DOHH2 (cell line): Measurements from ENCODE around the gene WTIP.

ENCODE experiments used
- H3F3A ChIP-seq: fragments of 200-600 bp; sonication (generic), shearing (Covaris generic); 2 replicates; pipeline ENCODE4 v1.6.0; 2016; ENCODE audit warnings: antibody characterized with exemption, mild to moderate bottlenecking; ENCODE audit not compliant: control insufficient read depth, insufficient read depth
- H3K27ac ChIP-seq: fragments of 200-600 bp; sonication (generic); 2 replicates; pipeline ENCODE4 v1.5.1; 2014; ENCODE audit warnings: low read depth, mild to moderate bottlenecking, low read length, moderate library complexity
- H3K27me3 ChIP-seq: fragments of 200-600 bp; sonication (generic); 2 replicates; pipeline ENCODE4 v1.6.1; 2014; ENCODE audit warnings: mild to moderate bottlenecking, low read length, mixed read lengths; ENCODE audit not compliant: control insufficient read depth
- H3K36me3 ChIP-seq: fragments of 200-600 bp; sonication (generic); 2 replicates; pipeline ENCODE4 v1.6.1; 2014; ENCODE audit warnings: mild to moderate bottlenecking, low read length, moderate library complexity, mixed read lengths; ENCODE audit not compliant: control insufficient read depth
- H3K4me1 ChIP-seq: fragments of 200-600 bp; sonication (generic); 2 replicates; pipeline ENCODE4 v1.6.1; 2014; ENCODE audit warnings: mild to moderate bottlenecking, low read length, mixed read lengths; ENCODE audit not compliant: control insufficient read depth
- H3K4me2 ChIP-seq: fragments of 200-600 bp; sonication (generic); 2 replicates; pipeline ENCODE4 v1.6.0; 2014; ENCODE audit warnings: mild to moderate bottlenecking, low read length, moderate library complexity
- H3K4me3 ChIP-seq: fragments of 200-600 bp; sonication (generic); 2 replicates; pipeline ENCODE4 v1.5.1; 2014; ENCODE audit warnings: mild to moderate bottlenecking, low read length, mixed read lengths
- H3K79me2 ChIP-seq: fragments of 200-600 bp; sonication (generic); 2 replicates; pipeline ENCODE4 v1.6.1; 2014; ENCODE audit warnings: mild to moderate bottlenecking, low read length, mixed read lengths; ENCODE audit not compliant: control insufficient read depth
- H3K9me2 ChIP-seq: fragments of 200-600 bp; sonication (generic); replicated peaks from 2 replicates; pipeline ENCODE4 v1.6.1; 2014; ENCODE audit warnings: mild to moderate bottlenecking, low read length, mixed read lengths; ENCODE audit not compliant: control insufficient read depth
- H3K9me3 ChIP-seq: fragments of 200-600 bp; sonication (generic); 2 replicates; pipeline ENCODE4 v1.6.1; 2014; ENCODE audit warnings: antibody characterized with exemption, low read length, mixed read lengths; ENCODE audit not compliant: control insufficient read depth, insufficient read depth
- H4K20me1 ChIP-seq: fragments of 200-600 bp; sonication (generic); 2 replicates; pipeline ENCODE4 v1.6.0; 2014; ENCODE audit warnings: low read depth, mild to moderate bottlenecking, antibody characterized with exemption, low read length, moderate library complexity; ENCODE audit not compliant: control insufficient read depth, insufficient read depth
- CTCF ChIP-seq: fragments of 200-600 bp; sonication (generic); IDR thresholded peaks from one replicate; pipeline ENCODE4 v1.5.1; 2014; ENCODE audit warnings: antibody characterized with exemption, mild to moderate bottlenecking, low read depth, low read length; ENCODE audit not compliant: poor library complexity, severe bottlenecking
- EZH2phosphoT487 ChIP-seq: fragments of 200-600 bp; sonication (generic); IDR thresholded peaks from 2 replicates; pipeline ENCODE4 v1.6.1; 2017; ENCODE audit warnings: borderline replicate concordance, mild to moderate bottlenecking, antibody characterized with exemption, low read length, moderate library complexity, mixed read lengths

The WTIP gene

GRCh38 chr19:34490141-34490766 is 8.7 kb downstream of the WTIP start:
- no peaks in the 10 kb centered on the region for H3K4me1 ChIP-seq
- no peaks in the 10 kb centered on the region for H3F3A ChIP-seq
- no peaks in the 10 kb centered on the region for H3K27me3 ChIP-seq
- no peak for TF ChIP-seq CTCF
- no peak for TF ChIP-seq EZH2phosphoT487
- H3K9me2 ChIP-seq: no peaks in the 10 kb centered on the region
- H3K79me2 ChIP-seq: no peaks in the 10 kb centered on the region
- no peaks in the 10 kb centered on the region for H3K36me3 ChIP-seq
- H3K4me2 ChIP-seq: no peak overlapping the region
- no peak overlapping the region for H3K4me3 ChIP-seq
- H4K20me1 ChIP-seq: no peaks in the 10 kb centered on the region
- H3K9me3 ChIP-seq: no peaks in the 10 kb centered on the region
- H3K27ac ChIP-seq: no peak overlapping the region

GRCh38 chr19:34493038-34493648 is 11.6 kb downstream of the WTIP start:
- Histone ChIP-seq H3K9me2 (no peaks in the 10 kb centered on the region), H4K20me1 (no peaks in the 10 kb centered on the region), H3K79me2 (no peaks in the 10 kb centered on the region), H3K27me3 (no peaks in the 10 kb centered on the region), H3K36me3 (no peaks in the 10 kb centered on the region), H3K4me1 (no peaks in the 10 kb centered on the region), H3F3A (no peaks in the 10 kb centered on the region), H3K4me2 (no peak overlapping the region), H3K27ac (no peak overlapping the region), H3K9me3 (no peaks in the 10 kb centered on the region), H3K4me3 (no peak overlapping the region)
- no peak for TF ChIP-seq EZH2phosphoT487

GRCh38 chr19:34493649-34494044 is 12.1 kb downstream of the WTIP start:
- no peaks in the 10 kb centered on the region for H3K36me3 ChIP-seq
- H3K79me2 ChIP-seq: no peaks in the 10 kb centered on the region
- no peak overlapping the region for H3K4me2 ChIP-seq
- no peaks in the 10 kb centered on the region for H3K9me2 ChIP-seq
- H4K20me1 ChIP-seq: no peaks in the 10 kb centered on the region
- no peaks in the 10 kb centered on the region for H3K4me1 ChIP-seq
- no peak overlapping the region for H3K27ac ChIP-seq
- TF ChIP-seq CTCF (no peak), EZH2phosphoT487 (no peak)
- no peaks in the 10 kb centered on the region for H3K27me3 ChIP-seq
- H3K4me3 ChIP-seq: no peak overlapping the region
- no peaks in the 10 kb centered on the region for H3K9me3 ChIP-seq
- H3F3A ChIP-seq: no peaks in the 10 kb centered on the region

- H3K4me2 ChIP-seq: no peak overlapping the region
- H3K36me3 ChIP-seq: no peaks in the 10 kb centered on the region
- H3K4me1 ChIP-seq: no peaks in the 10 kb centered on the region
- H3F3A ChIP-seq: no peaks in the 10 kb centered on the region
- H4K20me1 ChIP-seq: no peaks in the 10 kb centered on the region
- H3K79me2 ChIP-seq: no peaks in the 10 kb centered on the region
- no peak for TF ChIP-seq EZH2phosphoT487
- TF ChIP-seq CTCF: no peak
- H3K27ac ChIP-seq: no peak overlapping the region
- no peaks in the 10 kb centered on the region for H3K27me3 ChIP-seq
- H3K4me3 ChIP-seq: no peak overlapping the region
- no peaks in the 10 kb centered on the region for H3K9me2 ChIP-seq
- no peaks in the 10 kb centered on the region for H3K9me3 ChIP-seq
These were observed 13.0 kb downstream of the WTIP start for GRCh38 chr19:34494601-34495000.
